HL-60 (cell line): ENCODE measurements around the gene GRIK2.

ENCODE experiments used
- DNase-seq, 2 experiments: peaks; one replicate each; pipeline ENCODE4 v3.0.0-alpha.2; 2010 to 2020; ENCODE audit warnings: low read depth in 1 of 2, low spot score in 1 of 2
- H3K27ac ChIP-seq: fragments of 250-450 bp; sonication (Bioruptor Pico); replicated peaks from 2 replicates; pipeline ENCODE4 v1.5.1; 2020; ENCODE audit warnings: mild to moderate bottlenecking, moderate library complexity
- H3K27me3 ChIP-seq: fragments of 250-450 bp; sonication (Bioruptor Pico); 2 replicates; pipeline ENCODE4 v1.5.1; 2021; ENCODE audit warnings: mild to moderate bottlenecking, moderate library complexity; ENCODE audit not compliant: insufficient read depth, poor library complexity, severe bottlenecking
- H3K4me3 ChIP-seq: replicated peaks from 2 replicates; pipeline ENCODE4 v1.5.1; 2011; ENCODE audit warnings: mild to moderate bottlenecking, control low read depth, low read length; ENCODE audit not compliant: insufficient read depth
- GABPA ChIP-seq: IDR thresholded peaks from 2 replicates; pipeline ENCODE4 v1.6.1; 2012; ENCODE audit warnings: low read depth
- POLR2AphosphoS5 ChIP-seq: IDR thresholded peaks from 2 replicates; pipeline ENCODE4 v1.6.1; 2012; ENCODE audit warnings: low read depth
- REST ChIP-seq: IDR thresholded peaks from 2 replicates; pipeline ENCODE4 v1.6.1; 2012; ENCODE audit warnings: low read depth; ENCODE audit not compliant: insufficient replicate concordance
- SPI1 ChIP-seq: IDR thresholded peaks from 2 replicates; pipeline ENCODE4 v1.6.1; 2012; ENCODE audit warnings: low read depth, mild to moderate bottlenecking, borderline replicate concordance
- TF ChIP-seq, protein P1 (sequence below): IDR thresholded peaks from one replicate; pipeline ENCODE4 v1.5.1; 2011; ENCODE audit warnings: low read length, control low read depth, inconsistent platforms; ENCODE audit not compliant: insufficient read depth

Gene GRIK2

DNA sequence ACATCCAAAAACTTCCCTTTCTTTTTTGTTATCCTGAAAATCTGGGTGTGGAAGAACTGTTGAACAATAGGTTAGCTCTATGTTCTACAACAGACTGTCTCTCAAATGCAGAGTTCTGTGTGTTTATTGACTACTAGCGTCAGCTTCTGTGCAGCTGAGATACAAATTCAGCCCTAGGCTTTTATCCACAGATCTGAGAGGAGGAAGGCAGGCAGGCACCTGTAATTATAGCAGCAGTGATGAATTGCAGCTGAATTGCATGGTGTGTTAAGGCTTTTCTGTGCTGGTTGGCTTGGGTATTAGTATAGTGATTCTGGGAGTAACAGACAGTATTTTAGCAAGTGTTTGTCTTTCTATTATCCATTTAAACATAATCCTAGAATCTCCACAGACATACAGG is 24.4 kb downstream of the GRIK2 start:
- no peak for DNase-seq
- no peak overlapping the region for H3K4me3 ChIP-seq
- TF ChIP-seq SPI1 (no peak), POLR2AphosphoS5 (no peak), GABPA (no peak), REST (no peak)
- TF ChIP-seq, protein P1, sequence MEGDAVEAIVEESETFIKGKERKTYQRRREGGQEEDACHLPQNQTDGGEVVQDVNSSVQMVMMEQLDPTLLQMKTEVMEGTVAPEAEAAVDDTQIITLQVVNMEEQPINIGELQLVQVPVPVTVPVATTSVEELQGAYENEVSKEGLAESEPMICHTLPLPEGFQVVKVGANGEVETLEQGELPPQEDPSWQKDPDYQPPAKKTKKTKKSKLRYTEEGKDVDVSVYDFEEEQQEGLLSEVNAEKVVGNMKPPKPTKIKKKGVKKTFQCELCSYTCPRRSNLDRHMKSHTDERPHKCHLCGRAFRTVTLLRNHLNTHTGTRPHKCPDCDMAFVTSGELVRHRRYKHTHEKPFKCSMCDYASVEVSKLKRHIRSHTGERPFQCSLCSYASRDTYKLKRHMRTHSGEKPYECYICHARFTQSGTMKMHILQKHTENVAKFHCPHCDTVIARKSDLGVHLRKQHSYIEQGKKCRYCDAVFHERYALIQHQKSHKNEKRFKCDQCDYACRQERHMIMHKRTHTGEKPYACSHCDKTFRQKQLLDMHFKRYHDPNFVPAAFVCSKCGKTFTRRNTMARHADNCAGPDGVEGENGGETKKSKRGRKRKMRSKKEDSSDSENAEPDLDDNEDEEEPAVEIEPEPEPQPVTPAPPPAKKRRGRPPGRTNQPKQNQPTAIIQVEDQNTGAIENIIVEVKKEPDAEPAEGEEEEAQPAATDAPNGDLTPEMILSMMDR, result no peak
- H3K27ac ChIP-seq, result no peak overlapping the region
- no peaks in the 10 kb centered on the region for H3K27me3 ChIP-seq

DNA sequence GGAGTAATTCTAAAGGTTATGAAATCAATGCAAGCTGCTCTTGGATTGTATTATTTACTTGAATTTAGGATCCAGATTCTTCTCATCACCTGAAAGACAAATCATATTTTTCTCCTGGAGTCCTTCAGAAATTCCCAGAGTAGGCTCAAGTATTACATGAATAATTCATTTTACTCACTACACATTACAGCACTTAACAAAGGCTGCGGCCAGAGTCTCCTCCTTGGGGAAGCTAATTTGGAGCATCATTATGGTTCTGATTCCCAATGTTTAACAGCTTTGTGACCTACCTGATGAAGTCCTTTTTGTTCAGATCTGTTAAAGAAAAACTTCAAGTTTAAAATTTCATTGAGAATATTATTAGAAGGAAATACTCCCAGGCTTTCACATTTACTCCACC is 28.7 kb downstream of the GRIK2 start:
- no peak for TF ChIP-seq POLR2AphosphoS5
- TF ChIP-seq, protein P1, result no peak
- no peak for TF ChIP-seq SPI1
- no peak for TF ChIP-seq REST
- no peak for TF ChIP-seq GABPA

GRCh38 chr6:101422811-101423210 is 29.3 kb downstream of the GRIK2 start:
- Histone ChIP-seq H3K4me3 (no peak overlapping the region), H3K27me3 (no peaks in the 10 kb centered on the region), H3K27ac (no peak overlapping the region)
- no peak for TF ChIP-seq REST
- TF ChIP-seq SPI1, result no peak
- no peak for TF ChIP-seq POLR2AphosphoS5
- no peak for TF ChIP-seq GABPA
- TF ChIP-seq, protein P1, result no peak
- DNase-seq, result no peak

More for the DNA sequence above, 28.7 kb downstream of the GRIK2 start:
- Histone ChIP-seq H3K27ac (no peak overlapping the region), H3K4me3 (no peak overlapping the region), H3K27me3 (no peaks in the 10 kb centered on the region)
- no peak for DNase-seq
